Measurements from ENCODE around the gene GDF15.

DNA sequence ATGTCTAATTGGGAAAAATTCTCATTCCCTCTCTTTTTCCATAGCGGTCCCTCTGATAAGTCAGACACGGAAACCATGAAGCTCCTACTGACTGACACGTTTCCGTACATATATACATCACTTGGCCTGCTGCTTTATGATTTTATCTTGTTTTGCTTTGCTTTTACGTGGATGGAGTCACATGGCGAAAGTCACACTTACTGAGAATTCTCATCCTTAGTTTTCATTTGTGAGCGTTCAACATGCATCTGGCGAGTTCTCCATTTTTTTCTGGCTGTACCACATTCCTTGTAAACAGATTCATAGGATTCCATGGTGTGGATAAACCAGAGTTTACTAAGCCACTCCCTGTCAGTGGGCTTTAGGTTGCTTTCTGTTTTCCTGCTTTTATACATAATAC lies 24.3 kb upstream of the GDF15 start:
- TF ChIP-seq, protein P1, sequence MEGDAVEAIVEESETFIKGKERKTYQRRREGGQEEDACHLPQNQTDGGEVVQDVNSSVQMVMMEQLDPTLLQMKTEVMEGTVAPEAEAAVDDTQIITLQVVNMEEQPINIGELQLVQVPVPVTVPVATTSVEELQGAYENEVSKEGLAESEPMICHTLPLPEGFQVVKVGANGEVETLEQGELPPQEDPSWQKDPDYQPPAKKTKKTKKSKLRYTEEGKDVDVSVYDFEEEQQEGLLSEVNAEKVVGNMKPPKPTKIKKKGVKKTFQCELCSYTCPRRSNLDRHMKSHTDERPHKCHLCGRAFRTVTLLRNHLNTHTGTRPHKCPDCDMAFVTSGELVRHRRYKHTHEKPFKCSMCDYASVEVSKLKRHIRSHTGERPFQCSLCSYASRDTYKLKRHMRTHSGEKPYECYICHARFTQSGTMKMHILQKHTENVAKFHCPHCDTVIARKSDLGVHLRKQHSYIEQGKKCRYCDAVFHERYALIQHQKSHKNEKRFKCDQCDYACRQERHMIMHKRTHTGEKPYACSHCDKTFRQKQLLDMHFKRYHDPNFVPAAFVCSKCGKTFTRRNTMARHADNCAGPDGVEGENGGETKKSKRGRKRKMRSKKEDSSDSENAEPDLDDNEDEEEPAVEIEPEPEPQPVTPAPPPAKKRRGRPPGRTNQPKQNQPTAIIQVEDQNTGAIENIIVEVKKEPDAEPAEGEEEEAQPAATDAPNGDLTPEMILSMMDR (IDR thresholded peaks at IDR 0.05) = no peak
- TF ChIP-seq POLR2A (IDR thresholded peaks at IDR 0.05) = no peak

All from lower leg skin (tissue), 3 donors.